Liver (tissue), 9 donors: Measurements from ENCODE around the gene AHRR. TPM values are rescaled to one million over a fixed set of nuclear protein-coding genes. Genes with fewer than 3 reads are reported as not detected.
A peak's percentile ranks its signal among the peaks of the same experiment; 100 is the strongest.

ENCODE experiments used
- DNase-seq: peaks from one replicate; pipeline ENCODE4 v3.0.0-alpha.2; 2017; ENCODE audit warnings: low spot score
- H3K27ac ChIP-seq, 2 donors: one replicate each; pipeline ENCODE4 v1.7.0; 2013; ENCODE audit warnings: inconsistent platforms in 2 of 2, low read length in 2 of 2, control low read depth in 1 of 2, low read depth in 1 of 2, mild to moderate bottlenecking in 1 of 2
- H3K27me3 ChIP-seq, 4 donors: one replicate each; pipeline versions ENCODE4 v1.6.1 to v1.7.0; 2013; ENCODE audit warnings: low read length in 3 of 4, inconsistent platforms in 1 of 4, mild to moderate bottlenecking in 1 of 4, moderate library complexity in 1 of 4; ENCODE audit not compliant: control insufficient read depth in 4 of 4, insufficient read depth in 4 of 4
- H3K36me3 ChIP-seq, 4 donors: one replicate each; pipeline versions ENCODE4 v1.6.1 to v1.7.0; 2013; ENCODE audit warnings: low read length in 3 of 4, mild to moderate bottlenecking in 3 of 4, low read depth in 1 of 4, moderate library complexity in 1 of 4; ENCODE audit not compliant: control insufficient read depth in 4 of 4, insufficient read depth in 3 of 4
- H3K4me1 ChIP-seq, 4 donors: one replicate each; pipeline versions ENCODE4 v1.6.1 to v1.7.0; 2013; ENCODE audit warnings: low read length in 3 of 4, mild to moderate bottlenecking in 3 of 4, moderate library complexity in 1 of 4; ENCODE audit not compliant: control insufficient read depth in 4 of 4, insufficient read depth in 4 of 4
- H3K4me3 ChIP-seq, 3 donors: one replicate each; pipeline versions ENCODE4 v1.6.1 to v1.7.0; 2013; ENCODE audit warnings: low read length in 3 of 3, control low read depth in 1 of 3, low read depth in 1 of 3, mild to moderate bottlenecking in 1 of 3
- H3K9ac ChIP-seq, 2 donors: one replicate each; pipeline ENCODE4 v1.7.0; 2013; ENCODE audit warnings: low read length in 2 of 2, mild to moderate bottlenecking in 2 of 2, moderate library complexity in 2 of 2, control low read depth in 1 of 2, low read depth in 1 of 2
- H3K9me3 ChIP-seq, 4 donors: one replicate each; pipeline versions ENCODE4 v1.6.1 to v1.7.0; 2013; ENCODE audit warnings: low read length in 3 of 4; ENCODE audit not compliant: control insufficient read depth in 4 of 4
- ATF3 ChIP-seq: IDR thresholded peaks from 2 replicates; pipeline ENCODE4 v1.6.1; 2016; ENCODE audit warnings: antibody characterized with exemption
- EGR1 ChIP-seq, 2 donors: IDR thresholded peaks; 2 replicates each; pipeline ENCODE4 v1.6.1; 2016 to 2018; ENCODE audit warnings: antibody characterized with exemption in 2 of 2, low read depth in 2 of 2
- FOXA1 ChIP-seq: IDR thresholded peaks from 2 replicates; pipeline ENCODE4 v1.6.1; 2016; ENCODE audit warnings: antibody characterized with exemption
- FOXA2 ChIP-seq: IDR thresholded peaks from 2 replicates; pipeline ENCODE4 v1.6.1; 2016; ENCODE audit warnings: antibody characterized with exemption
- GABPA ChIP-seq, 2 donors: IDR thresholded peaks in 1 of 2; conservative IDR thresholded peaks in 1 of 2; 2 replicates each; pipeline ENCODE4 v1.6.1; 2016; ENCODE audit warnings: antibody characterized with exemption in 2 of 2, mild to moderate bottlenecking in 1 of 2, moderate library complexity in 1 of 2
- HNF4A ChIP-seq, 2 donors: conservative IDR thresholded peaks; 2 replicates each; pipeline ENCODE4 v1.6.1; 2016; ENCODE audit warnings: antibody characterized with exemption in 2 of 2, mild to moderate bottlenecking in 2 of 2
- HNF4G ChIP-seq: IDR thresholded peaks from 2 replicates; pipeline ENCODE4 v1.6.1; 2016; ENCODE audit warnings: antibody characterized with exemption
- JUND ChIP-seq, 2 donors: IDR thresholded peaks; 2 replicates each; pipeline ENCODE4 v1.6.1; 2016; ENCODE audit warnings: antibody characterized with exemption in 2 of 2
- NR2F2 ChIP-seq: IDR thresholded peaks from 2 replicates; pipeline ENCODE4 v1.6.1; 2016; ENCODE audit warnings: antibody characterized with exemption
- RAD21 ChIP-seq, 2 donors: IDR thresholded peaks; 2 replicates each; pipeline ENCODE4 v1.6.1; 2016; ENCODE audit warnings: antibody characterized with exemption in 2 of 2, mild to moderate bottlenecking in 2 of 2
- REST ChIP-seq: IDR thresholded peaks from 2 replicates; pipeline ENCODE4 v1.6.1; 2016; ENCODE audit warnings: antibody characterized with exemption, mild to moderate bottlenecking
- RXRA ChIP-seq, 2 donors: IDR thresholded peaks; 2 replicates each; pipeline ENCODE4 v1.6.1; 2017 to 2018; ENCODE audit warnings: antibody characterized with exemption in 2 of 2, mild to moderate bottlenecking in 1 of 2
- SP1 ChIP-seq: IDR thresholded peaks from 2 replicates; pipeline ENCODE4 v1.6.1; 2018; ENCODE audit warnings: antibody characterized with exemption, mild to moderate bottlenecking
- TAF1 ChIP-seq: conservative IDR thresholded peaks from 2 replicates; pipeline ENCODE4 v1.6.1; 2016; ENCODE audit warnings: antibody characterized with exemption, mild to moderate bottlenecking
- YY1 ChIP-seq: IDR thresholded peaks from 2 replicates; pipeline ENCODE4 v1.6.1; 2016; ENCODE audit warnings: antibody characterized with exemption, mild to moderate bottlenecking
- ZBTB33 ChIP-seq: IDR thresholded peaks from 2 replicates; pipeline ENCODE4 v1.6.1; 2016; ENCODE audit warnings: antibody characterized with exemption
- WGBS: extraction: QIAGEN DNeasy Blood & Tissue Kit; methylation state at CpG from one replicate; pipeline ENCODE4 v1.1.7; 2013; 5-methylcytosine and 5-hydroxymethylcytosine counted together
- polyA plus RNA-seq, 2 donors: library from polyadenylated mRNA; stranded (reverse) in 1 of 2; unstranded in 1 of 2; fragments of 200-250 nt in 1 of 2; fragments of >200 nt in 1 of 2; fragmentation: Nextera tagmentation in 1 of 2; extraction: Ambion mirVana in 1 of 2; gene quantifications; one replicate each; pipeline versions ENCODE4 v1.2.1 to v1.2.3, GENCODE V29; 2013 to 2015
- total RNA-seq, 2 donors: library from RNA; depleted of rRNA; stranded (reverse); fragments of >200 nt; gene quantifications; one replicate each; pipeline ENCODE4 v1.2.3, GENCODE V29; 2014
- TF ChIP-seq, protein P1 (sequence below): fragments of 150-350 bp; IDR thresholded peaks from 2 replicates; pipeline ENCODE4 v1.5.1; 2017; ENCODE audit warnings: improper control_type of control experiment, low read depth, low read length; ENCODE audit not compliant: missing input control
- TF ChIP-seq, protein P2 (sequence below): IDR thresholded peaks from 2 replicates; pipeline ENCODE4 v1.6.1; 2016; ENCODE audit warnings: antibody characterized with exemption
- donor health status: healthy.
- donor health status: healthy.
- donor health status: healthy.
- donor health status: healthy.
- donor health status: healthy.

The AHRR gene
- total and polyA plus RNA-seq, 4 donors = 0.15 to 0.47 (median 0.24) TPM

DNA sequence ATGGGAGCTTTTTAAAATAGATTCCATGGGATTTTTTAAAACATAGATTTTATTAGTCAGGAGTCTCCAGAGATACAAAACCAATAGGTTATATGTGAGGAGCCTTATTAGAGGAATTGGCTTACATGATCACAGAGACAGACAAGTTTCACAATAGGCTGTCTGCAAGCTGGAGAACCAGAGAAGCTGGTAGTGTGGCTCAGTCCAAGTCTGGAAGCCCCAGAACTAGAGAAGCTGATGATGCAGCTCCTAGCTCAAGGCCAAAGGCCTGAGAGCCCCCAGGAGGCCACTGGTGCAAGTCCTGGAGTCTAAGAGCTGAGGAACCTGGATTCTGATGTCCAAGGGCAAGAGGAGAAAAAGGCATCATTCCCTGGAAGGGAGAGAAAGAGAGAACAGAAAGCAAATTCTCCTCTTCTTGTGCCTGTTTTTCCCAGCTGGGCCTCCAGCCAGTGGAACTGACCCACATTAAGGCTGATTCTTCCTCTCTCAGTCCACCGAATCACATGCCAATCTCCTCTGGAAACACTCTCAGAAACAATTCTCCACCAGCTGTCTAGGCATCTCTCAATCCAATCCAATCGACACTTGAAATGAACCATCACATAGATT, 59.3 kb downstream of the AHRR start:
- no peaks in the 10 kb centered on the region for H3K36me3 ChIP-seq
- TF ChIP-seq RAD21 (IDR thresholded peaks at IDR 0.05) (no peak), ATF3 (no peak), JUND (IDR thresholded peaks at IDR 0.05) (no peak), ZBTB33 (no peak), YY1 (no peak), FOXA1 (no peak), RXRA (IDR thresholded peaks at IDR 0.05) (no peak), GABPA (IDR thresholded peaks at IDR 0.05 in 1 of 2, conservative IDR thresholded peaks at IDR 0.05 in 1 of 2) (no peak), SP1 (no peak), EGR1 (IDR thresholded peaks at IDR 0.05; ENCODE audit: low read depth in 2 of 2) (no peak), TAF1 (no peak), FOXA2 (no peak), REST (no peak), NR2F2 (no peak), HNF4G (no peak), HNF4A (conservative IDR thresholded peaks at IDR 0.05) (no peak)
- TF ChIP-seq, protein P1, sequence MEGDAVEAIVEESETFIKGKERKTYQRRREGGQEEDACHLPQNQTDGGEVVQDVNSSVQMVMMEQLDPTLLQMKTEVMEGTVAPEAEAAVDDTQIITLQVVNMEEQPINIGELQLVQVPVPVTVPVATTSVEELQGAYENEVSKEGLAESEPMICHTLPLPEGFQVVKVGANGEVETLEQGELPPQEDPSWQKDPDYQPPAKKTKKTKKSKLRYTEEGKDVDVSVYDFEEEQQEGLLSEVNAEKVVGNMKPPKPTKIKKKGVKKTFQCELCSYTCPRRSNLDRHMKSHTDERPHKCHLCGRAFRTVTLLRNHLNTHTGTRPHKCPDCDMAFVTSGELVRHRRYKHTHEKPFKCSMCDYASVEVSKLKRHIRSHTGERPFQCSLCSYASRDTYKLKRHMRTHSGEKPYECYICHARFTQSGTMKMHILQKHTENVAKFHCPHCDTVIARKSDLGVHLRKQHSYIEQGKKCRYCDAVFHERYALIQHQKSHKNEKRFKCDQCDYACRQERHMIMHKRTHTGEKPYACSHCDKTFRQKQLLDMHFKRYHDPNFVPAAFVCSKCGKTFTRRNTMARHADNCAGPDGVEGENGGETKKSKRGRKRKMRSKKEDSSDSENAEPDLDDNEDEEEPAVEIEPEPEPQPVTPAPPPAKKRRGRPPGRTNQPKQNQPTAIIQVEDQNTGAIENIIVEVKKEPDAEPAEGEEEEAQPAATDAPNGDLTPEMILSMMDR = no peak
- TF ChIP-seq, protein P2, sequence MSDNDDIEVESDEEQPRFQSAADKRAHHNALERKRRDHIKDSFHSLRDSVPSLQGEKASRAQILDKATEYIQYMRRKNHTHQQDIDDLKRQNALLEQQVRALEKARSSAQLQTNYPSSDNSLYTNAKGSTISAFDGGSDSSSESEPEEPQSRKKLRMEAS = no peak
- no peak overlapping the region for H3K9ac ChIP-seq
- H3K27ac ChIP-seq = no peak overlapping the region
- H3K9me3 ChIP-seq = peaks cover 0 to 3% (median 2%) of the 10 kb centered on the region in 4 donors
- H3K4me1 ChIP-seq = no peaks in the 10 kb centered on the region
- H3K4me3 ChIP-seq = no peak overlapping the region
- H3K27me3 ChIP-seq = no peaks in the 10 kb centered on the region
- WGBS = 79% methylated on average over 2 of the region's 2 CpGs
- DNase-seq = peak; percentile 8
